Psoas muscle (tissue), 8 donors: Measurements from ENCODE around the gene JPH3. TPM values are rescaled to one million over a fixed set of nuclear protein-coding genes. Genes with fewer than 3 reads are reported as not detected.

Source experiments
- ATAC-seq, 4 donors: fragments of 200-7000 bp; cut with Tn5 transposase; one replicate each; pipeline ENCODE4 v1.9.1; 2020; ENCODE audit warnings: moderate library complexity in 3 of 4, mild to moderate bottlenecking in 2 of 4
- DNase-seq, 2 donors: peaks; one replicate each; pipeline ENCODE4 v3.0.0-alpha.2; 2020
- H3K27ac ChIP-seq: fragments of 200-600 bp; one replicate; pipeline ENCODE4 v1.8.0; 2022
- H3K27me3 ChIP-seq, 3 donors: fragments of 200-600 bp in 1 of 3; one replicate each; pipeline versions ENCODE4 v1.6.1 to v1.8.0; 2013 to 2022; ENCODE audit warnings: low read length in 2 of 3, mild to moderate bottlenecking in 2 of 3, moderate library complexity in 1 of 3; ENCODE audit not compliant: insufficient read depth in 3 of 3
- H3K36me3 ChIP-seq, 2 donors: fragments of 200-600 bp in 1 of 2; one replicate each; pipeline versions ENCODE4 v1.6.1 to v1.8.0; 2013 to 2022; ENCODE audit warnings: low read depth in 1 of 2, mild to moderate bottlenecking in 1 of 2, moderate library complexity in 1 of 2; ENCODE audit not compliant: insufficient read depth in 1 of 2
- H3K4me1 ChIP-seq: fragments of 200-600 bp; one replicate; pipeline ENCODE4 v1.8.0; 2022
- H3K4me3 ChIP-seq: fragments of 200-600 bp; one replicate; pipeline ENCODE4 v1.8.0; 2022; ENCODE audit warnings: mild to moderate bottlenecking
- H3K9me3 ChIP-seq: fragments of 200-600 bp; one replicate; pipeline ENCODE4 v1.8.0; 2022
- CTCF ChIP-seq: fragments of 200-600 bp; IDR thresholded peaks from one replicate; pipeline ENCODE4 v1.8.0; 2022; ENCODE audit warnings: antibody characterized with exemption
- WGBS, 3 donors: extraction: QIAGEN DNeasy Blood & Tissue Kit; methylation state at CpG; one replicate each; pipeline versions ENCODE4 v1.1.6 to v1.1.7; 2013; 5-methylcytosine and 5-hydroxymethylcytosine counted together
- intact Hi-C, 2 donors: fragments of 100-400 bp; cut with DNase I; formaldehyde crosslinking; loops; one replicate each; pipeline versions ENCODE4 v1.11.0 to v1.14.2; 2022
- polyA plus RNA-seq, 3 donors: library from polyadenylated mRNA; stranded (reverse); fragments of 200-250 nt; gene quantifications; one replicate each; pipeline ENCODE4 v1.2.3, GENCODE V29; 2013
- total RNA-seq, 4 donors: library from RNA; stranded (reverse); fragmentation: NEBNext Ultra II Directional in 2 of 4; extraction: Animal tissue kit (Norgen Biotek cat#: 25700) in 2 of 4; gene quantifications; one replicate each; pipeline versions ENCODE4 v1.2.1 to v1.2.4, GENCODE V29; 2021 to 2023
- donor health status: healthy with polysubstance abuse.
- donor health status: DM: no; HTN: no; CAD: no; lungs with moderate emphysema.
- donor health status: Bipolar disorder and iron deficiency.
- donor health status: healthy.
- donor health status: DM: yes; HTN: yes; CAD: no.
- donor health status: DM: no; HTN: no; CAD: no.
- donor health status: DM: no; HTN: no; CAD: no.
- donor health status: DM: yes; HTN: yes; CAD: no.

The JPH3 gene
- total and polyA plus RNA-seq, 7 donors, result 0.03 to 0.13 (median 0.04) TPM; not detected in 2

GRCh38 chr16:87634411-87634810 lies 32.1 kb downstream of the JPH3 start:
- Histone ChIP-seq H3K27ac (no peak overlapping the region), H3K27me3 (peaks cover 0 to 58% (median 4%) of the 10 kb centered on the region in 3 donors), H3K4me3 (no peak overlapping the region), H3K9me3 (peaks cover 5% of the 10 kb centered on the region), H3K36me3 (no peaks in the 10 kb centered on the region), H3K4me1 (peaks cover 11% of the 10 kb centered on the region)
- WGBS, 3 donors, result 82 to 89% (median 83%) methylated on average over 12 to 14 of the region's 14 CpGs
- ATAC-seq, result no peak
- no peak for TF ChIP-seq CTCF
- DNase-seq, result no peak
- intact Hi-C loops, result loop anchor here in 1 of 2 donors (2.0 kb wide), 1 partner anchor 42 kb away; no protein-coding TSS in a partner anchor

GRCh38 chr16:87635541-87636049 lies 33.3 kb downstream of the JPH3 start:
- H3K4me1 ChIP-seq, result peaks cover 11% of the 10 kb centered on the region
- WGBS, 3 donors, result 8 to 13% (median 12%) methylated on average over 22 to 23 of the region's 23 CpGs
- H3K36me3 ChIP-seq, result no peaks in the 10 kb centered on the region
- intact Hi-C loops, result loop anchor here (2.0 to 5.0 kb wide), 6 partner anchors 43 to 318 kb away; partner anchors contain the start of gene C16orf95 (in 1 of the 2)
- no peak overlapping the region for H3K27ac ChIP-seq
- DNase-seq (peak; percentile 62 to 73), ATAC-seq (peak; percentile 80 to 88 (median 82))
- H3K27me3 ChIP-seq, result peaks cover 0 to 50% (median 4%) of the 10 kb centered on the region in 3 donors
- TF ChIP-seq CTCF, result peak; percentile 55
- H3K4me3 ChIP-seq, result peak overlapping the region; percentile 37
- peaks cover 5% of the 10 kb centered on the region for H3K9me3 ChIP-seq

GRCh38 chr16:87636050-87636684 lies 33.9 kb downstream of the JPH3 start:
- TF ChIP-seq CTCF, result peak; percentile 65

GRCh38 chr16:87636741-87637140 lies 34.4 kb downstream of the JPH3 start:
- TF ChIP-seq CTCF, result no peak
- peaks cover 11% of the 10 kb centered on the region for H3K4me1 ChIP-seq
- intact Hi-C loops, result loop anchor here (2.0 to 5.0 kb wide), 5 partner anchors 48 to 319 kb away; partner anchors contain the start of gene C16orf95 (in 1 of the 2)
- H3K4me3 ChIP-seq, result no peak overlapping the region
- H3K9me3 ChIP-seq, result no peaks in the 10 kb centered on the region
- WGBS, 3 donors, result 80 to 84% (median 82%) methylated on average over 22 of the region's 22 CpGs
- H3K36me3 ChIP-seq, result no peaks in the 10 kb centered on the region
- H3K27ac ChIP-seq, result no peak overlapping the region
- no peak for ATAC-seq
- DNase-seq, result no peak
- peaks cover 0 to 50% (median 6%) of the 10 kb centered on the region in 3 donors for H3K27me3 ChIP-seq

More at GRCh38 chr16:87636050-87636684, 33.9 kb downstream of the JPH3 start:
- peaks cover 11% of the 10 kb centered on the region for H3K4me1 ChIP-seq
- H3K36me3 ChIP-seq, result no peaks in the 10 kb centered on the region
- WGBS, 3 donors, result 10 to 13% (median 11%) methylated on average over 28 to 31 of the region's 31 CpGs
- intact Hi-C loops, result loop anchor here (2.0 to 5.0 kb wide), 5 partner anchors 47 to 319 kb away; partner anchors contain the start of gene C16orf95 (in 1 of the 2)
- ATAC-seq, result peak; percentile 89 to 98 (median 96)
- H3K9me3 ChIP-seq, result no peaks in the 10 kb centered on the region
- DNase-seq, result peak; percentile 85 to 92
- no peak overlapping the region for H3K27ac ChIP-seq
- H3K4me3 ChIP-seq, result peak overlapping the region; percentile 37
- peaks cover 0 to 50% (median 4%) of the 10 kb centered on the region in 3 donors for H3K27me3 ChIP-seq
